Liver (tissue), 9 donors: Measurements from ENCODE around the gene SLC38A10. TPM values are rescaled to one million over a fixed set of nuclear protein-coding genes. Genes with fewer than 3 reads are reported as not detected.

ENCODE experiments used
- DNase-seq: peaks from one replicate; pipeline ENCODE4 v3.0.0-alpha.2; 2017; ENCODE audit warnings: low spot score
- H3K27ac ChIP-seq, 2 donors: one replicate each; pipeline ENCODE4 v1.7.0; 2013; ENCODE audit warnings: inconsistent platforms in 2 of 2, low read length in 2 of 2, control low read depth in 1 of 2, low read depth in 1 of 2, mild to moderate bottlenecking in 1 of 2
- H3K27me3 ChIP-seq, 4 donors: one replicate each; pipeline versions ENCODE4 v1.6.1 to v1.7.0; 2013; ENCODE audit warnings: low read length in 3 of 4, inconsistent platforms in 1 of 4, mild to moderate bottlenecking in 1 of 4, moderate library complexity in 1 of 4; ENCODE audit not compliant: control insufficient read depth in 4 of 4, insufficient read depth in 4 of 4
- H3K36me3 ChIP-seq, 4 donors: one replicate each; pipeline versions ENCODE4 v1.6.1 to v1.7.0; 2013; ENCODE audit warnings: low read length in 3 of 4, mild to moderate bottlenecking in 3 of 4, low read depth in 1 of 4, moderate library complexity in 1 of 4; ENCODE audit not compliant: control insufficient read depth in 4 of 4, insufficient read depth in 3 of 4
- H3K4me1 ChIP-seq, 4 donors: one replicate each; pipeline versions ENCODE4 v1.6.1 to v1.7.0; 2013; ENCODE audit warnings: low read length in 3 of 4, mild to moderate bottlenecking in 3 of 4, moderate library complexity in 1 of 4; ENCODE audit not compliant: control insufficient read depth in 4 of 4, insufficient read depth in 4 of 4
- H3K4me3 ChIP-seq, 3 donors: one replicate each; pipeline versions ENCODE4 v1.6.1 to v1.7.0; 2013; ENCODE audit warnings: low read length in 3 of 3, control low read depth in 1 of 3, low read depth in 1 of 3, mild to moderate bottlenecking in 1 of 3
- H3K9ac ChIP-seq, 2 donors: one replicate each; pipeline ENCODE4 v1.7.0; 2013; ENCODE audit warnings: low read length in 2 of 2, mild to moderate bottlenecking in 2 of 2, moderate library complexity in 2 of 2, control low read depth in 1 of 2, low read depth in 1 of 2
- H3K9me3 ChIP-seq, 4 donors: one replicate each; pipeline versions ENCODE4 v1.6.1 to v1.7.0; 2013; ENCODE audit warnings: low read length in 3 of 4; ENCODE audit not compliant: control insufficient read depth in 4 of 4
- ATF3 ChIP-seq: IDR thresholded peaks from 2 replicates; pipeline ENCODE4 v1.6.1; 2016; ENCODE audit warnings: antibody characterized with exemption
- CTCF ChIP-seq: fragments of 150-350 bp; IDR thresholded peaks from 2 replicates; pipeline ENCODE4 v1.5.1; 2017; ENCODE audit warnings: improper control_type of control experiment, low read depth, low read length; ENCODE audit not compliant: missing input control
- EGR1 ChIP-seq, 2 donors: IDR thresholded peaks; 2 replicates each; pipeline ENCODE4 v1.6.1; 2016 to 2018; ENCODE audit warnings: antibody characterized with exemption in 2 of 2, low read depth in 2 of 2
- FOXA1 ChIP-seq: IDR thresholded peaks from 2 replicates; pipeline ENCODE4 v1.6.1; 2016; ENCODE audit warnings: antibody characterized with exemption
- FOXA2 ChIP-seq: IDR thresholded peaks from 2 replicates; pipeline ENCODE4 v1.6.1; 2016; ENCODE audit warnings: antibody characterized with exemption
- GABPA ChIP-seq, 2 donors: IDR thresholded peaks in 1 of 2; conservative IDR thresholded peaks in 1 of 2; 2 replicates each; pipeline ENCODE4 v1.6.1; 2016; ENCODE audit warnings: antibody characterized with exemption in 2 of 2, mild to moderate bottlenecking in 1 of 2, moderate library complexity in 1 of 2
- HNF4A ChIP-seq, 2 donors: conservative IDR thresholded peaks; 2 replicates each; pipeline ENCODE4 v1.6.1; 2016; ENCODE audit warnings: antibody characterized with exemption in 2 of 2, mild to moderate bottlenecking in 2 of 2
- HNF4G ChIP-seq: IDR thresholded peaks from 2 replicates; pipeline ENCODE4 v1.6.1; 2016; ENCODE audit warnings: antibody characterized with exemption
- JUND ChIP-seq, 2 donors: IDR thresholded peaks; 2 replicates each; pipeline ENCODE4 v1.6.1; 2016; ENCODE audit warnings: antibody characterized with exemption in 2 of 2
- MAX ChIP-seq: IDR thresholded peaks from 2 replicates; pipeline ENCODE4 v1.6.1; 2016; ENCODE audit warnings: antibody characterized with exemption
- NR2F2 ChIP-seq: IDR thresholded peaks from 2 replicates; pipeline ENCODE4 v1.6.1; 2016; ENCODE audit warnings: antibody characterized with exemption
- RAD21 ChIP-seq, 2 donors: IDR thresholded peaks; 2 replicates each; pipeline ENCODE4 v1.6.1; 2016; ENCODE audit warnings: antibody characterized with exemption in 2 of 2, mild to moderate bottlenecking in 2 of 2
- REST ChIP-seq: IDR thresholded peaks from 2 replicates; pipeline ENCODE4 v1.6.1; 2016; ENCODE audit warnings: antibody characterized with exemption, mild to moderate bottlenecking
- RXRA ChIP-seq, 2 donors: IDR thresholded peaks; 2 replicates each; pipeline ENCODE4 v1.6.1; 2017 to 2018; ENCODE audit warnings: antibody characterized with exemption in 2 of 2, mild to moderate bottlenecking in 1 of 2
- SP1 ChIP-seq: IDR thresholded peaks from 2 replicates; pipeline ENCODE4 v1.6.1; 2018; ENCODE audit warnings: antibody characterized with exemption, mild to moderate bottlenecking
- TAF1 ChIP-seq: conservative IDR thresholded peaks from 2 replicates; pipeline ENCODE4 v1.6.1; 2016; ENCODE audit warnings: antibody characterized with exemption, mild to moderate bottlenecking
- YY1 ChIP-seq: IDR thresholded peaks from 2 replicates; pipeline ENCODE4 v1.6.1; 2016; ENCODE audit warnings: antibody characterized with exemption, mild to moderate bottlenecking
- ZBTB33 ChIP-seq: IDR thresholded peaks from 2 replicates; pipeline ENCODE4 v1.6.1; 2016; ENCODE audit warnings: antibody characterized with exemption
- WGBS: extraction: QIAGEN DNeasy Blood & Tissue Kit; methylation state at CpG from one replicate; pipeline ENCODE4 v1.1.7; 2013; 5-methylcytosine and 5-hydroxymethylcytosine counted together
- polyA plus RNA-seq, 2 donors: library from polyadenylated mRNA; stranded (reverse) in 1 of 2; unstranded in 1 of 2; fragments of 200-250 nt in 1 of 2; fragments of >200 nt in 1 of 2; fragmentation: Nextera tagmentation in 1 of 2; extraction: Ambion mirVana in 1 of 2; gene quantifications; one replicate each; pipeline versions ENCODE4 v1.2.1 to v1.2.3, GENCODE V29; 2013 to 2015
- total RNA-seq, 2 donors: library from RNA; depleted of rRNA; stranded (reverse); fragments of >200 nt; gene quantifications; one replicate each; pipeline ENCODE4 v1.2.3, GENCODE V29; 2014
- donor health status: healthy.
- donor health status: healthy.
- donor health status: healthy.
- donor health status: healthy.
- donor health status: healthy.

The SLC38A10 gene
- total and polyA plus RNA-seq, 4 donors: 29.3 to 117 (median 54.7) TPM

GRCh38 chr17:81207610-81208581 lies 87.2 kb downstream of the SLC38A10 start:
- no peaks in the 10 kb centered on the region for H3K27me3 ChIP-seq
- H3K9me3 ChIP-seq: no peaks in the 10 kb centered on the region
- no peak overlapping the region for H3K9ac ChIP-seq
- H3K27ac ChIP-seq: no peak overlapping the region
- no peaks in the 10 kb centered on the region for H3K36me3 ChIP-seq
- no peak for DNase-seq
- no peak overlapping the region for H3K4me3 ChIP-seq
- TF ChIP-seq YY1 (no peak), SP1 (no peak), NR2F2 (no peak), ZBTB33 (no peak), RXRA (IDR thresholded peaks at IDR 0.05) (no peak), FOXA1 (no peak), HNF4G (no peak), CTCF (no peak), REST (no peak), HNF4A (conservative IDR thresholded peaks at IDR 0.05) (no peak), FOXA2 (no peak), JUND (IDR thresholded peaks at IDR 0.05) (no peak), GABPA (IDR thresholded peaks at IDR 0.05 in 1 of 2, conservative IDR thresholded peaks at IDR 0.05 in 1 of 2) (no peak), MAX (no peak), RAD21 (IDR thresholded peaks at IDR 0.05) (no peak), TAF1 (no peak), EGR1 (IDR thresholded peaks at IDR 0.05; ENCODE audit: low read depth in 2 of 2) (no peak), ATF3 (no peak)
- 95% methylated on average over 21 of the region's 21 CpGs for WGBS
- no peaks in the 10 kb centered on the region for H3K4me1 ChIP-seq
